DOHH2 (cell line): Measurements from ENCODE around the gene MCMBP.

ENCODE experiments used
- CTCF ChIP-seq: fragments of 200-600 bp; sonication (generic); IDR thresholded peaks from one replicate; pipeline ENCODE4 v1.5.1; 2014; ENCODE audit warnings: antibody characterized with exemption, mild to moderate bottlenecking, low read depth, low read length; ENCODE audit not compliant: poor library complexity, severe bottlenecking
- EZH2phosphoT487 ChIP-seq: fragments of 200-600 bp; sonication (generic); IDR thresholded peaks from 2 replicates; pipeline ENCODE4 v1.6.1; 2017; ENCODE audit warnings: borderline replicate concordance, mild to moderate bottlenecking, antibody characterized with exemption, low read length, moderate library complexity, mixed read lengths

- TF ChIP-seq CTCF: no peak
- no peak for TF ChIP-seq EZH2phosphoT487
Measured at GRCh38 chr10:119863951-119864565, 8.6 kb downstream of the MCMBP start.
